HG02623 (cell line): ENCODE data around the gene IL4R.
"Not testable (repeated sequence)": the region's sequence is repeated elsewhere in the genome, so short reads cannot be mapped to it uniquely, and the experiment has no call there.

Source experiments
- ATAC-seq: cut with Tn5 transposase; IDR thresholded peaks from one replicate; pipeline ENCODE4 v1.9.1; 2021; ENCODE audit warnings: moderate library complexity; ENCODE audit not compliant: unreplicated experiment

The IL4R gene

DNA sequence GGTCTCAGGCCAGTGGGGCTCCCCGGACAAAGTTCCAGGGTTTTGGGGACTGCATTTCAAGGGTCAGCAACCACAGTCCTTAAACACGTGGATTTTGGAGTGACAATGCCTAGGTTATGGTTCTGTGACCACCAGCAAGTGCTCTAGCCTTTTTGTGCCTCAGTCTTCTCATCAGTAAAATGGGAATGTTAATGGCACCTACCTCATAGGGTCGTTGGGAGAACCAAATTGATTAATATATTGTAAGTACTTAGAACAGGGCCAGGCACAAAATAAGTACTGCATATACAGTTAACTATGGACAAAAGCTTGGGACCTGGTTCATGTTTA is 13.8 kb downstream of the IL4R start:
- no peak for ATAC-seq

DNA sequence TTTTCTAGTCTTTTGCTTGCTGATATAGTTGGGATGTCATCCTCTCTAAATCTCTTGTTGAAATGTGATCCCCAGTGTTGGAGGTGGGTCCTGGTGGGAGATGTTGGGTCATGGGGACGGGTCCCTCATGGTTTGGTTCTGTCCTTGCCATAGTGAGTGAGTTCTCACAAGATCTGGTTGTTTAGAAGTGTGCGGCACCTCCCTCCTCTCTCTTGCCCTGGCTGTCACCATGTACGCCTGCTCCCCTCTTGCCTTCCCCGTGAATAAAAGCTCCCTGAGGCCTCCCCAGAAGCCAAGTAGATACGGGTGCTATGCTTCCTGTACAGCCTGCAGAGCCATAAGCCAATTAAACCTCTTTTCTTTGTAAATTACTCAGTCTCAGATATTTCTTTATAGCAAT is 15.2 kb downstream of the IL4R start:
- ATAC-seq, result no peak

DNA sequence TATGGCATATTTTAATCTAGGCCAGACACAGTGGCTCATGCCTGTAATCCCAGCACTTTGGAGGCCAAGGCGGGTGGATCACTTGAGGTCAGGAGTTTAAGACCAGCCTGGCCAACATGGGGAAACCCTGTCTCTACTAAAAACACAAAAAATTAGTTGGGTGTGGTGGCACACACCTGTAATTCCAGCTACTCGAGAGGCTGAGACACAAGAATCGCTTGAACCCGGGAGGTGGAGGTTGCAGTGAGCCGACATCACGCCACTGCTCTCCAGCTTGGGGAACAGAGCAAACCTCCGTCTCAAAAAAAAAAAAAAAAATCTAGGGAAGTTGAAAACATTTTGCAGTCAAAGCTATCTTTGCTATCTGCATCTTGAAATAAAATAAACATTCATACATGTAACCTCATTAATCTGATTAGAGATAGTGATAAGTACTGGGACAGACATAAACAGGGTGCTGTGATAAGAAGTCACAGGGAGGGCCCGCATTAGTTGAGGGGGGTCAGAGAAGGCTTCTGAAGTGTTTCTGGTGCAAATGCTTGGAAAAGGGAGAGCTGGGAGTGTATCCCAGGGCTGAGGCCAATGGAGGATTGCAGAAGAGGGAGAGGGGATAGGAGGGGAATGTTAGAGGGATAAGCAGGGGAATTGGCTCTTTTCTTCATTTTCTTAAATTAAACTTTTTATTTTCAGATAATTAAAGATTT is 15.8 kb downstream of the IL4R start:
- not testable (repeated sequence) for ATAC-seq

DNA sequence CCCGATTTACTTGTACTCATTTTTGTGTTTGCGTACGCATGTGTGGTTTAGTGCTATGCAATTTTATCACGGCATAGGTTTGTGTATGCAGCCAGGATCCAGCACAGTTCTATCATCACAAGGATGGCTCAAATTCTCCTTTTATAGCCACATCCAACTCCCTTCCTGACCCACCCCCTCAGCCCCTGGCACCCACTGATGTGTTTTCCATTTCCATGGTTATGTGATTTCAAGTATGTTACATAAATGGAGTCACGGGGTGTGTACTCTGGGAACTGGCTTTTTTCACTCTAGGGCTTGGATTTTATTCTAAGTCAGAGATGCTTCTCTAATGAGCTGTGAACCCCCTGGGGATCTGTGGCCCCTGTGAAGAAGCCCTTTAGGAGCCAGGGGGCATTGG is 16.8 kb downstream of the IL4R start:
- ATAC-seq, result no peak

DNA sequence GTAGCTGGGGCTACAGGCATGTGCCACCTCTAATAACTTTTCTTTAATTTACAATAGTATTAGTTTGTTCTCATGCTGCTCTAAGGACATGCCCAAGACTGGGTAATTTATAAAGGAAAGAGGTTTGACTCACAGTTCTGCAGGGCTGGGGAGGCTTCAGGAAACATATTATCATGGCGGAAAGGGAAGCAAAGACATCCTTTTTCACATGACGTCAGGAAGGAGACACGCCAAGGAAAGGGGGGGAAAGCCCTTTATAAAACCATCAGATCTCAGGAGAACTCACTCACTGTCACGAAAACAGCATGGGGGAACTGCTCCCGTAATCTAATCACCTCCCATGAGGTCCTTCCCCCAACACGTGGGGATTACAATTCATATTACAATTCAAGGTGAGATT is 18.3 kb downstream of the IL4R start:
- no peak for ATAC-seq

DNA sequence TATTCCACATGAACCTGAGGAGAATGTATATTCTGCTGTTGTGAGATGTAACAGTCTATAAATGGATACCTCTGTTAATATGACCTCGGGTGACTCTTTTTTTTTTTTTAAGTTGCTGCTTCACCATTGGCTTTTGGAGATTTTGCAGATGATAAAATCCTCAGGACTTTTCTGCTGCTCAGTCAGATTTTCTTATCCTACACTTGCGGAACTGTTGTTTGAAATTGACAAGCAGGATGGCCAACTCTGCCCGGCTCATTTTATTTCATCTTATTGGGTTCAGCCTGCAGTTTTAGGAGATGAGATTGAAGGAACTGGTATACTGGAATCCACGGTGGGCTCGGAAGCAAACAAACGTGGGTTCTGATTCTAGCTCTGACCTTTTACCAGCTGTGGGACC is 19.3 kb downstream of the IL4R start:
- ATAC-seq, result no peak

DNA sequence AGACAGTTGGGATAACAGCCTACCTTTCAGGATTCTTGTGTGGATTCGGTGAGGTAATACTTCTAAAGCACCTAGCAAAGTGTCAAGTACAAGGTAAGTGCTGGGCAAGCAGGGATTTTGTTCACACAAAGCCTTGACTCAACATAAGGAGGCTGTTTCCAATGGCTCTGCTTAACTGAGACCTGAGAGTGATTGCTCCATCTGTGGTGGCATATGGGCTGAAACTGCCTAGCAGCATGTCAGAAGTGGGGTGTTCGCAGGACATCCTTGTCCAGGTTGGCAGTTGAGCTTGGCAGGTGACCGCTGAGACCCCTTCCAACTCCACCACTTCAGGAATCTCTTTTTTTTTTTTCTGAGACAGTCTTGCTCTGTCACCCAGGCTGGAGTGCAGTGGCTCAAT is 19.8 kb downstream of the IL4R start:
- ATAC-seq, result no peak

DNA sequence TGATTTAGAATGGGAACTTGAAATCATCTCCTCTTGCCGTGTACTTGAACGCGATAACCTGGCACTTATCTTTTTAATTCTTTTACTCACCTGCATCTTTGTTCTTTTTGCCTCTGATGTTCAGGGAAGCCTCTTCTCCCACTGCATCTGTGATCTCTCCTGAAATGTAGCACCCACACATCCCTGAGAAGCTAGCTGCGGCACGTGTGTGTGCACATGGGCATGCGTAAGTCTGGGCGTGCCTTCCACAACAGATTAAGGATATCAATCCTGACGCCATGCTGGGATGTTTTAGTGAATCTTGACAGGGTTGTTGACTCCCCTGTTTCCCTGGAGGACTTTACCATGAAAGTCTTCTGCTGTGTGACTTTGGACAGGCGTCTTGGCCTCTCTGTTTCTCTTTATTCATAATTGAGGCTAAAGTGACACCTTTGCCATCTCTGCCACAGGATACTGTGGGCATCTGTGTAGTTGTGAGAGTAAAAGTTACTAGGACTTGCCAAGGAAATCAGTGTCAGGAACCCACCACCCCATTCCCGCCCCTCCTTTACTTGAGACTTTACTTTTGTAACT is 20.5 kb downstream of the IL4R start:
- ATAC-seq, result no peak

DNA sequence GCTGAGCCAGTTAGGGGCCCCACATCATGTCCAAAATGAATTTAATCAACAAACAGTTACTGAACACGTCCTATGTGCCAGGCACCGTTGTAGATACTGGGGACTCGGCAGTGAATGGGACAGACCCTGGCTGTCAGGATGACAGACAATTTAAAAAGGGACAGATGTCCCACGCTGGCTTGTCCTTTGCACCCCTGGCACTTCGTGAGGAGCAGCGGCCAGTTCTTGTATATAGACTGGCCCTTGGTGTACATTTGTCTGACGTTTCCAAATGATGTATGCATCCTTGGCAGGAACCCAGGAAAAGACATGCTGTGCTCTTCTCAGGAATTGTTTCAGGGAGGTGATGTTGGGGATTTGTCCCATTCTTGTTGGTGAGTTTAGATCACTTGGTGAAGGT is 21.1 kb downstream of the IL4R start:
- ATAC-seq, result no peak

DNA sequence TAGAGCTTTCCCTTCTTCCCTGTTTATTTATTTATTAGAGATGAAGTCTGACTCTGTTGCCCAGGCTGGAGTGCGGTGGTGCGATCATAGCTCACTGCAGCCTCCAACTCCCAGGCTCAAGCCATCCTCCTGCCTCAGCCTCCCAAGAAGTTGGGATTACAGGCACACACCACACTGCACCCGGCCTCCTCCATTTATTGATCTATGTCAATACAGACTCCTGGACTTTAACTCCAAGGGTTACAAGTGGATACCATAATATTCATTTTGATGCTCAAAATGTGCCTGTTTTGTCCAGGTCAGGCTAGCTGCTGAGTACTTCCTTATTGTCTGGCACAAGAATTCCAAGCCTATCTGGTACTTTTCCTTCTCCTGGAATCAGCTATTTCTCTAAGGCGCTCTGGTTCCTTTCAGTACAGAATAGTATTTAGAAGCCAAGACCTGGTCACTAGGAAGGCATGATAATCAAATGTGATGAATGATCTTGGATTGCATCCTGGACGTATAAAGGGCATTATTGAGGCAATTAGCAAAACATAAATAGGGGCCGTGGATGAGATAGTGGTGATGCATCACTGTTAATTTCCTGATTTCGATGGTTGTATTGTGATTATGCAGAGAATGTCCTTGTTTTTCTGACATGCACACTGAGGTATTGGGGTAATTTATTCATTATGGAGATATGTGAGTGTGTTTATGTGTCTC is 21.7 kb downstream of the IL4R start:
- ATAC-seq, result no peak

DNA sequence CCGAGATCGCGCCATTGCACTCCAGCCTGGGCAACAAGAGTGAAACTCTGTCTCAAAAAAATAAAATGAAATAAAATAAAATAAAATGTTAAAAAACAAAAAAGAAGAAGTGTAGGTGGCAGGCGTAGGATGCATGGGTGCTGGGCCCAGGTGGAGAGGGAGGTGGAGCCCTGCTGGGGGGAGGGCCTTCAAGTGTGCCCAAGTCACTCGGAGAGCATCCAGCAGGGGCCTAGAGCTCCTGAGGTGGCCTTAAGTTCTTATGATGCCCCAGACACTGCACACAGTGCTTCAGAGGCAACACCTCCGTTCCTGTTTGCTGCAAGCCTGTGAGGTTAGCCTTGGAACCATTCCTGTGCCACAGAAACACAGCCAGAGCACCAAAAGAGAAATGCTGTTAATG is 23.2 kb downstream of the IL4R start:
- no peak for ATAC-seq

DNA sequence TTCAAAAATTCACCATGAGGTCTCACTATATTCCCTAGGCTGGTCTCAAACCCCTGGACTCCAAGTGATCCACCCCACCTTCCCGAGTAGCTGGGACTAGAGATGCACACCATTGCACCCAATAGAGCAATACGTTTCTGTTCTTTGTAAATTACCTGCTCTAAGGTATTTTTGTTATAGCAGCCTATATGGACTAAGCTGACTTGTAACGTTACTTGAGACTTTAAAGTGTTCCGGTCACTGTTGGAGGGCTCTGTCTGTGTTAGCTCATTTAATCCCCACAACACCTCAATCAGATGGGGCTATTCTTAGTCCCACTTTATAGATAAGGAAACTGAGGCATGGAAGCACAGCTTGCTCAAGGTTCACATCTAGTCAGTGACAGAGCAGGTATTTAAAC is 25.4 kb downstream of the IL4R start:
- ATAC-seq, result no peak

DNA sequence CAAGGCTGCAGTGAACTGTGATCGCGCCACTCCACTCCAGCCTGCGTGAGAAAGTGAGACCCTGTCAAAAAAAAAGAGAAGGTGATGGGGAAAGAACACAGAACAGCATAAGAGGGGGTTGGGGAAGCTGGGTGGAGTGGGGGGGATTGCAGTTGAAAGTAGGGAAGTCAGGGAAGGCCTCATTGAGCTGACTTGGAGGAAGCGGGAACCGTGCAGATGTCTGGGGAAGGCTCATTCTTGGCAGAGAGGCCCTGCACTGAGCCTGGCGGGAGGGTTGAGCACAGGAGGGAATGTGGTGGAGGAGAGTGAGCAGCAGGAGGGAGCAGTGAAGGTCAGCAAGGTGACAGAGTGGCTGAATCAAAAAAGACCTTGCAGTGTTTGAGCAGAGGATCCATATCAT is 26.9 kb downstream of the IL4R start:
- ATAC-seq, result no peak

DNA sequence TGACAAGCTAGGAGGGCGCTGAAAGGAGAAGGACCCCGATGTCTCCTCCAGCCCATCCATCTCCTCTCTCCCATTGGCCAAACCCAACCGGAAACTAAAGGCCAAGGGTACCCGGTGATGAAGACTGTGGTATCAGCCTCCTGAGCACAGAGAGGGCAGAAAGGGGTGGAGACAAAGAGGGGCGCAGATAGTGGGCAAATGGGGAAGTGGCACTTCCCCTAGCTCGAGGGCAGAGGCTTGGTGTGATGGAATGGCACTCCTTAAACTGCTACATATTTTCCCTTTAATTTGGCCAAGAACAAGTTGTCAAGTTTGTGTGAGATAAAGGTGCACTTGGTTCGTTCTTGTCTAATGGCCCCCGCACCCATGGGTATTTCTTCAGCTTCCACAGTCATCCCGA is 27.8 kb downstream of the IL4R start:
- ATAC-seq, result no peak

DNA sequence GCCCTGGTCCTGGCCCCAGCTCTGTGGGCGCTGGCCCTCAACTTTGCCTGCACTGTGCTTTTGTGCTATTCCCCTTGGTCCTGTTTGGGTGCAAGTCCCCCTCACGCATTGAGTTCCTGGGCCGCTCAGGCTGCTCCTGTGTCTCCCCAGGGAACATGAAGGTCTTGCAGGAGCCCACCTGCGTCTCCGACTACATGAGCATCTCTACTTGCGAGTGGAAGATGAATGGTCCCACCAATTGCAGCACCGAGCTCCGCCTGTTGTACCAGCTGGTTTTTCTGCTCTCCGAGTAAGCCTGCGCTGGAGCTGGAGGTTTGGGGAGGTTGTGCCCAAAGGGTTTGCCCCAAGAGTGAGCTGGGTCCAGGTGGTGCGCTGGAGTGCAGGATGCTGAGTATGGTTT is 28.2 kb downstream of the IL4R start:
- no peak for ATAC-seq

DNA sequence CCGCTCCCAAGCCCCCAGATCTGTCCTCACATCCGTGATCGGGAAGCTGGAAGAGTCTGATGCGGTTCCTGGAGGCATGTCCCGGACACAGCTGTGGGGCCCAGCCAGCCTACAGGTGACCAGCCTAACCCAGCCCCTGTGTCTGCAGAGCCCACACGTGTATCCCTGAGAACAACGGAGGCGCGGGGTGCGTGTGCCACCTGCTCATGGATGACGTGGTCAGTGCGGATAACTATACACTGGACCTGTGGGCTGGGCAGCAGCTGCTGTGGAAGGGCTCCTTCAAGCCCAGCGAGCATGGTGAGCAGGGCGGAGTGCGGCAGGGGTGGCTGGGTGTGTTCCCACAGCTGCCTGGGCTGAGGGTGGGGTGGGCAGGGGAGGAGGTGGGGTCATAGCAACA is 30.9 kb downstream of the IL4R start:
- no peak for ATAC-seq

DNA sequence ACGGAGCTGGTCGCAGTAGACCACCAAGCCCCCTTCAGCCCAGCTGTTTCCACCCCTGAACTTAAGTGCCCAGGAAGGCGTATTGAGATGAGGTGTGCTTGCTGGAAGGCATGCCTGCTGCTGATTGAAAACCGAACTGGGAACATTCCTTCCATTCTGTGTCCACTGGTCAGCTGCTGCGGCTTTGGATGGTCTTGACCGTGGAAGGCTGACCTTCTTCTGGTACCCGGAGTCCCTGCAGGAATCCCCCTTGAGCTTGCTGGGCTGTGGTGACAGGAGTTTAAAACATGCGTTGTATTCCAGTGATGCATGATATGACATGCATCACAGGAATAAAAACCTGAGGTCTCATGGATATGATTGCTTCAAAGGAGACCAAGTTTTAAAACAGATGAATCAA is 31.4 kb downstream of the IL4R start:
- ATAC-seq, result no peak

DNA sequence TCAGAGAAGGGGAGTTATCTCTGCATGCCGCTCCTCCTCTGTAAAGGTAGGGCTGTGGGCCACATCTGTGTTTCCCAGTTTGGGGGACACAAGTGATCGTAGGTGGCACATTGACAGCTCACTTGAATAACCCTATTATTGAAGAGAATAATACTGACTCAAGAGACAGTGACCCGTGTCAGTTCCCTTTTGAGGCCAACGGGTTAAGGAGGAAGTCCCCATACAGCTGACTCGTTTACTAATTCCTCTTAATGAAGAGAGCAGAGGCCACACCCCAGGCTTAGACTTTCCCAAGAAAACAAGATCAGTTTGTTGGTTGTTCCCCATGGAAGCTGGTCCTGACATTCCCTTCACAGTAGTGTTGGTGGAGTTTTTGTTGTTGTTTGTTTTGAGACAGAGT is 33.0 kb downstream of the IL4R start:
- no peak for ATAC-seq

DNA sequence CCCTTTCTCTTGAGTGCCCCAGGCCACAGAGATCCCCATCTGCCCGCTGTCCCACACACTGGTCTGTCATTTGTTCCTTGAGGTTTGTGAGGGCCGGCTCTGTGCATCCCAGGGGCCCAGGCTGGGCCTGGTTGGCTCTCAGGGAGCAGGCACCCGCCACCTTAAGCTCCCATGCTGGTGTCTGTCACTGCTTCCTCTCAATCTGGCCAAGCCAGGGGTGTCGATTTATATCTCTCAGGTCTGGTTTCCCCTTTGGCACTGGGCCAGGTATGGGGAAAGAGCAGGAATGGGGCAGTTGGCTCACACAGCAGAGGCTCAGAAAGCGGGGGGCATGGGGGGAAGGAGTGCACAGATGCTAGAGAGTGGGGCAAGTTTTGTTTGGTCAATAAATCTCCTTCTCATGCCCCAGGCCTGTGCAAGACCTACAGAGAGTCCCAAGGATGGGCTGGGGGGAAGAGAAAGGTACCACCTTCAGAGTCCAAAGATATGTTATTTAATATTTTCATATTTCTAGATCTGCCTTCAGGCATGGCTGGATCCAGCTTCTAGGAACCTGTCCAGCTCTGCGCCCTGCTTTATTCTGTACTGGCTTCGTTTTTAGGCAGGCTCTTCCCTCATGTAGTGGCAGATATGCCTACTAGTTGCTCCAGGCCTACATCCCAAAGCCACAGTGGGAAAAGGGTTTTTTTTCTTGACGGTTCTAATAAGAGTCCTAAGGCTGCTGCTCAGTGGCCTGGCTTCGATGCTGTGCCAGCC is 34.3 kb downstream of the IL4R start:
- ATAC-seq, result no peak

DNA sequence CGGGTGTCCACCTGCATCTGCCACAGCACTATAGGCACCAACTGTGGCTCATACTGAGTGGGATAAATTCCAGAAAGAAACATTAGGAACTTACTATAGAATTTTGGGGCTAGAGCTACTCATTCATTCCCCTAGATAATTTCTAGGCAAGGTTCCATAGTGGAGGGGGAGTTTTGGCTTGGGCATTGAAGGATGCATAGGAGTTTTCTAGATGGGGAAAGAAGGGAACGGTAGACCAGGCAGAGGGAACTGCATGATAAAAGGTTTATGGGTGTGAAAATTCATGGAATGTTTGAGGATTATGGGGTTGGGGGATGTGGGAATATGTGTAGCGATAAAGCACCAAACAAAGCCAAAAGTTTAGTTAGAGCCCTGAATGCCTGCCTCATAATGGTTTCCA is 35.5 kb downstream of the IL4R start:
- ATAC-seq, result no peak

DNA sequence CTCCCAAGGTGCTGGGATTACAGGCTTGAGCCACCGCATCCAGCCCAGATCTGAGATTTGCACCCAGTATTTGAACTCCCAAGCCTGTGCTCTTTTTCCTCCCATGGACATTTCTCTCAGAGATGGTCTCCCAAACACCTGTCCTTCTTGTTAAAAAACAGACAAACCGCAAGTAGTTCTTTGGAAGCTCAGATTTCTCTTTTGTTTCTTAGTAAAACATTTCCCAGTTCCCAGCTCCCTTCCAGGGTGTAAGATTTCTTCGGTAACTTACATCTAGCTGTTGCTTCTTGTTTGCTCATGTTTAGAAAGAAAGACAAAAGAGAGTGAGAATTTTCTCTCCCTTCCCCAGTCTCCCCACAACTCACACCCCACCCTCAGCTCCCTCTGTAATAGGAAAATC is 36.2 kb downstream of the IL4R start:
- ATAC-seq, result no peak

DNA sequence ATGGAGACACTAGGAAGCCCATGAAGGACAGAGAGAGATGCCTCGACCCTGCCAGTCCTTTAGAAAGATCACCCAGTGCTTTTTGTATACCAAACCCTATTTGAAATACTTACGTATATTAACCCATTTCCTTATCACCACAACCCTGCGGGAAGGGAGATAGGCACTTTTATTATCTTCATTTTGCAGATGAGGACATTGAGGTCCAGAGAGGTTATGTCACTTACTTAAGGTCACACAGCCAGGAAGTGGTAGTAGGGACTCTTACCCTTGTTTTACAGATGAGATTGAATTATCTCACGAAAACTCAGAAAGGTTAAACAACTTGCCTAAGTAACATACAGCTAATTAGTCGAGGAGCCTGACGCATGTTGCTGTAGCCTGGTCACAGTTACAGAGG is 38.2 kb downstream of the IL4R start:
- ATAC-seq, result no peak
